Esophagus squamous epithelium (tissue), 4 donors: ENCODE measurements around the gene IL1R2.

Experiments used
- CTCF ChIP-seq, 6 experiments: fragments of 450-650 bp in 4 of 6; fragments of 200-600 bp in 2 of 6; sonication (generic) in 2 of 6; IDR thresholded peaks; one replicate each; pipeline ENCODE4 v1.5.1; 2016 to 2019; ENCODE audit warnings: antibody characterized with exemption in 6 of 6, mild to moderate bottlenecking in 4 of 6, moderate library complexity in 4 of 6
- POLR2A ChIP-seq, 4 donors: fragments of 450-650 bp; IDR thresholded peaks; one replicate each; pipeline ENCODE4 v1.6.1; 2017; ENCODE audit warnings: antibody characterized with exemption in 4 of 4, mild to moderate bottlenecking in 4 of 4, moderate library complexity in 3 of 4

DNA sequence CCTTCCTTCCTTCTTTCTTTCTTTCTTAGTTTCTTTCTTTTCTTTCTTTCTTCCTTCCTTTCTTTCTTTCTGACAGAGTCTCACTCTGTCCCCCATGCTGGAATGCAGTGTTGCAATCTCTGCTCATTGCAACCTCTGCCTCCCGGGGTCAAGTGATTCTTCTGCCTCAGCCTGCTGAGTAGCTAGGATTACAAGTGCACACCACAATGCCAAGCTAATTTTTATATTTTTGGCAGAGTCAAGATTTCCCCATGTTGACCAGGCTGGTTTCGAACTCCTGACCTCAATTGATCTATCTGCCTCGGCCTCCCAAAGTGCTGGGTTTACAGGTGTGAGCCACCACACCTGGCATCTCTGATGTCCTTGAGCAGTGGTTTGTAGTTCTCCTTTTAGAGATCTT lies 48.5 kb downstream of the IL1R2 start:
- TF ChIP-seq CTCF (IDR thresholded peaks at IDR 0.05) (no peak), POLR2A (IDR thresholded peaks at IDR 0.05) (no peak)
